ENCODE results near the gene SRGAP2B. TPM values are rescaled to one million over a fixed set of nuclear protein-coding genes. Genes with fewer than 3 reads are reported as not detected.
"Not testable (repeated sequence)": the region's sequence is repeated elsewhere in the genome, so short reads cannot be mapped to it uniquely, and the experiment has no call there.

The SRGAP2B gene
- total and polyA plus RNA-seq, 2 donors (not counting 3 experiments of a cell fraction or from before 2014, with no cell fraction given), result 13.4 to 75.2 TPM

GRCh38 chr1:145022259-145022658 is 72.9 kb downstream of the SRGAP2B start:
- H3K9me1 ChIP-seq (replicated peaks; ENCODE audit: control insufficient read depth, extremely low read depth, insufficient read depth, low read length); CTCF ChIA-PET; BruUV-seq (replicated peaks): not testable (repeated sequence)

GRCh38 chr1:145021749-145022148 is 73.4 kb downstream of the SRGAP2B start:
- BruUV-seq (replicated peaks); H3K27ac ChIP-seq (ENCODE audit: insufficient read depth, low read depth, low read length); H3K9me3 ChIP-seq (replicated peaks; ENCODE audit: control insufficient read depth, insufficient read depth, low read length); H3K79me2 ChIP-seq (ENCODE audit: control insufficient read depth, insufficient read depth, low read length); H3K27me3 ChIP-seq (ENCODE audit: control insufficient read depth in 2 of 2, insufficient read depth in 2 of 2, low read length in 2 of 2); H3K36me3 ChIP-seq (ENCODE audit: control insufficient read depth in 2 of 2, extremely low read depth in 1 of 2, insufficient read depth in 2 of 2, low read length in 2 of 2); H3K9ac ChIP-seq (replicated peaks; ENCODE audit: extremely low read depth, insufficient read depth, low read length); FAIRE-seq; H2AFZ ChIP-seq (ENCODE audit: low read depth, low read length); H3K4me1 ChIP-seq (ENCODE audit: control insufficient read depth, extremely low read depth, insufficient read depth, low read length); H3K9me1 ChIP-seq (replicated peaks; ENCODE audit: control insufficient read depth, extremely low read depth, insufficient read depth, low read length); CTCF ChIA-PET; DNase-seq (ENCODE audit: low read depth, low spot score); dilution Hi-C loops (cut with MboI; ENCODE audit: extremely low pct_ligation_motif_present, low sequenced_read_pairs); POLR2A ChIA-PET; H3K4me2 ChIP-seq (ENCODE audit: insufficient read depth, low read length); H4K20me1 ChIP-seq (replicated peaks; ENCODE audit: control insufficient read depth, extremely low read depth, insufficient read depth, low read length); H3K4me3 ChIP-seq (replicated peaks in 1 of 3; ENCODE audit: insufficient read depth in 1 of 3, low read depth in 1 of 3, low read length in 3 of 3); intact Hi-C loops (cut with micrococcal nuclease): not testable (repeated sequence)

More at GRCh38 chr1:145022259-145022658, 72.9 kb downstream of the SRGAP2B start:
- H3K4me1 ChIP-seq (ENCODE audit: control insufficient read depth, extremely low read depth, insufficient read depth, low read length); H3K79me2 ChIP-seq (ENCODE audit: control insufficient read depth, insufficient read depth, low read length); H4K20me1 ChIP-seq (replicated peaks; ENCODE audit: control insufficient read depth, extremely low read depth, insufficient read depth, low read length); H3K9me3 ChIP-seq (replicated peaks; ENCODE audit: control insufficient read depth, insufficient read depth, low read length); H3K27me3 ChIP-seq (ENCODE audit: control insufficient read depth in 2 of 2, insufficient read depth in 2 of 2, low read length in 2 of 2); DNase-seq (ENCODE audit: low read depth, low spot score); H3K4me3 ChIP-seq (replicated peaks in 1 of 3; ENCODE audit: insufficient read depth in 1 of 3, low read depth in 1 of 3, low read length in 3 of 3); H3K36me3 ChIP-seq (ENCODE audit: control insufficient read depth in 2 of 2, extremely low read depth in 1 of 2, insufficient read depth in 2 of 2, low read length in 2 of 2); H2AFZ ChIP-seq (ENCODE audit: low read depth, low read length); dilution Hi-C loops (cut with MboI; ENCODE audit: extremely low pct_ligation_motif_present, low sequenced_read_pairs); POLR2A ChIA-PET; H3K9ac ChIP-seq (replicated peaks; ENCODE audit: extremely low read depth, insufficient read depth, low read length); H3K27ac ChIP-seq (ENCODE audit: insufficient read depth, low read depth, low read length); intact Hi-C loops (cut with micrococcal nuclease); FAIRE-seq; H3K4me2 ChIP-seq (ENCODE audit: insufficient read depth, low read length): not testable (repeated sequence)

GRCh38 chr1:145019709-145020108 is 75.4 kb downstream of the SRGAP2B start:
- FAIRE-seq; H3K4me3 ChIP-seq (replicated peaks in 1 of 3; ENCODE audit: insufficient read depth in 1 of 3, low read depth in 1 of 3, low read length in 3 of 3); H3K9me3 ChIP-seq (replicated peaks; ENCODE audit: control insufficient read depth, insufficient read depth, low read length); DNase-seq (ENCODE audit: low read depth, low spot score); H3K27me3 ChIP-seq (ENCODE audit: control insufficient read depth in 2 of 2, insufficient read depth in 2 of 2, low read length in 2 of 2); H4K20me1 ChIP-seq (replicated peaks; ENCODE audit: control insufficient read depth, extremely low read depth, insufficient read depth, low read length); POLR2A ChIA-PET; H3K4me2 ChIP-seq (ENCODE audit: insufficient read depth, low read length); CTCF ChIA-PET; dilution Hi-C loops (cut with MboI; ENCODE audit: extremely low pct_ligation_motif_present, low sequenced_read_pairs); H3K27ac ChIP-seq (ENCODE audit: insufficient read depth, low read depth, low read length); H3K79me2 ChIP-seq (ENCODE audit: control insufficient read depth, insufficient read depth, low read length); intact Hi-C loops (cut with micrococcal nuclease); BruUV-seq (replicated peaks); H2AFZ ChIP-seq (ENCODE audit: low read depth, low read length); H3K4me1 ChIP-seq (ENCODE audit: control insufficient read depth, extremely low read depth, insufficient read depth, low read length); H3K9ac ChIP-seq (replicated peaks; ENCODE audit: extremely low read depth, insufficient read depth, low read length); H3K9me1 ChIP-seq (replicated peaks; ENCODE audit: control insufficient read depth, extremely low read depth, insufficient read depth, low read length); H3K36me3 ChIP-seq (ENCODE audit: control insufficient read depth in 2 of 2, extremely low read depth in 1 of 2, insufficient read depth in 2 of 2, low read length in 2 of 2): not testable (repeated sequence)

DNA sequence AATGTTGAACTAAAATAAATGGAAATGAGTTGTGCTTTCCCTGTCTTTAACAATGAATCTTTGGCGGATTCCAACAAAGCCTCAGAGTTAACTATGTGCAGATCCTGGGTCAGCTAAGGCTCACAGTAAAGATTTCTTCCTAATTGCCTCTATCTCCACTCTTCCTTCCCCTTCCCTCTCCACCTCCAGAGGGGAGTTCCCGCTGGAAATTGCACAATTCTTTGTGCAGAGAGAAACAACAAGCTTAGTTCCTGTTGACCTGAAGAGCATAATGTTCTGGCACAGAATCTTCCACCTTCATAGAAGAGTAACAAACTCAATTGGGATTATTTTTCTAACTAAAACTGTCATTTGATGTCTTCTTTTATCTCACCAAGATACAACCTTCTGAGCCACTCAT is 77.4 kb downstream of the SRGAP2B start:
- CTCF ChIA-PET; H3K36me3 ChIP-seq (ENCODE audit: control insufficient read depth in 2 of 2, extremely low read depth in 1 of 2, insufficient read depth in 2 of 2, low read length in 2 of 2); H3K9ac ChIP-seq (replicated peaks; ENCODE audit: extremely low read depth, insufficient read depth, low read length); H3K4me1 ChIP-seq (ENCODE audit: control insufficient read depth, extremely low read depth, insufficient read depth, low read length); H3K27ac ChIP-seq (ENCODE audit: insufficient read depth, low read depth, low read length); H2AFZ ChIP-seq (ENCODE audit: low read depth, low read length); POLR2A ChIA-PET; FAIRE-seq; H4K20me1 ChIP-seq (replicated peaks; ENCODE audit: control insufficient read depth, extremely low read depth, insufficient read depth, low read length); H3K9me3 ChIP-seq (replicated peaks; ENCODE audit: control insufficient read depth, insufficient read depth, low read length); H3K4me3 ChIP-seq (replicated peaks in 1 of 3; ENCODE audit: insufficient read depth in 1 of 3, low read depth in 1 of 3, low read length in 3 of 3); H3K27me3 ChIP-seq (ENCODE audit: control insufficient read depth in 2 of 2, insufficient read depth in 2 of 2, low read length in 2 of 2); H3K9me1 ChIP-seq (replicated peaks; ENCODE audit: control insufficient read depth, extremely low read depth, insufficient read depth, low read length); BruUV-seq (replicated peaks); H3K4me2 ChIP-seq (ENCODE audit: insufficient read depth, low read length); intact Hi-C loops (cut with micrococcal nuclease); dilution Hi-C loops (cut with MboI; ENCODE audit: extremely low pct_ligation_motif_present, low sequenced_read_pairs); H3K79me2 ChIP-seq (ENCODE audit: control insufficient read depth, insufficient read depth, low read length): not testable (repeated sequence)
- peak; percentile 1 for DNase-seq (ENCODE audit: low read depth, low spot score)

All from endothelial cell of umbilical vein (primary cell).